Ectodermal cell (in vitro differentiated cells): ENCODE measurements around the gene CRK. TPM values are rescaled to one million over a fixed set of nuclear protein-coding genes. Genes with fewer than 3 reads are reported as not detected.

Source experiments
- H3K27ac ChIP-seq: 2 replicates; pipeline ENCODE4 v1.7.0; 2013; ENCODE audit warnings: mild to moderate bottlenecking, low read depth, low read length; ENCODE audit not compliant: insufficient read depth, poor library complexity, severe bottlenecking
- H3K27me3 ChIP-seq: 2 replicates; pipeline ENCODE4 v1.7.0; 2013; ENCODE audit warnings: mild to moderate bottlenecking, low read length; ENCODE audit not compliant: insufficient read depth, control insufficient read depth, poor library complexity, severe bottlenecking
- H3K36me3 ChIP-seq: one replicate; pipeline ENCODE4 v1.7.0; 2013; ENCODE audit warnings: low read length; ENCODE audit not compliant: control insufficient read depth, insufficient read depth
- H3K4me1 ChIP-seq: one replicate; pipeline ENCODE4 v1.7.0; 2013; ENCODE audit warnings: low read length; ENCODE audit not compliant: control insufficient read depth, insufficient read depth
- H3K4me3 ChIP-seq: 2 replicates; pipeline ENCODE4 v1.7.0; 2013; ENCODE audit warnings: low read depth, low read length, control low read depth; ENCODE audit not compliant: insufficient read depth
- H3K9me3 ChIP-seq: 2 replicates; pipeline ENCODE4 v1.7.0; 2013; ENCODE audit warnings: mild to moderate bottlenecking, low read length, moderate library complexity; ENCODE audit not compliant: control insufficient read depth
- WGBS, 2 experiments: methylation state at CpG; one replicate each; pipeline ENCODE4 v1.1.7; 2013; ENCODE audit warnings: missing lambda C conversion rate in 2 of 2; 5-methylcytosine and 5-hydroxymethylcytosine counted together
- polyA plus RNA-seq, 4 experiments: library from polyadenylated mRNA; stranded (reverse); fragments of 50-300 nt; gene quantifications; one replicate each; pipeline ENCODE4 v1.2.3, GENCODE V29; 2013

CRK gene
- 57.2 TPM for polyA plus RNA-seq (2013, experiment 1 of 4)
- 58.4 TPM for polyA plus RNA-seq (2013, experiment 2 of 4)
- 45.8 TPM for polyA plus RNA-seq (2013, experiment 3 of 4)
- 49.2 TPM for polyA plus RNA-seq (2013, experiment 4 of 4)

DNA sequence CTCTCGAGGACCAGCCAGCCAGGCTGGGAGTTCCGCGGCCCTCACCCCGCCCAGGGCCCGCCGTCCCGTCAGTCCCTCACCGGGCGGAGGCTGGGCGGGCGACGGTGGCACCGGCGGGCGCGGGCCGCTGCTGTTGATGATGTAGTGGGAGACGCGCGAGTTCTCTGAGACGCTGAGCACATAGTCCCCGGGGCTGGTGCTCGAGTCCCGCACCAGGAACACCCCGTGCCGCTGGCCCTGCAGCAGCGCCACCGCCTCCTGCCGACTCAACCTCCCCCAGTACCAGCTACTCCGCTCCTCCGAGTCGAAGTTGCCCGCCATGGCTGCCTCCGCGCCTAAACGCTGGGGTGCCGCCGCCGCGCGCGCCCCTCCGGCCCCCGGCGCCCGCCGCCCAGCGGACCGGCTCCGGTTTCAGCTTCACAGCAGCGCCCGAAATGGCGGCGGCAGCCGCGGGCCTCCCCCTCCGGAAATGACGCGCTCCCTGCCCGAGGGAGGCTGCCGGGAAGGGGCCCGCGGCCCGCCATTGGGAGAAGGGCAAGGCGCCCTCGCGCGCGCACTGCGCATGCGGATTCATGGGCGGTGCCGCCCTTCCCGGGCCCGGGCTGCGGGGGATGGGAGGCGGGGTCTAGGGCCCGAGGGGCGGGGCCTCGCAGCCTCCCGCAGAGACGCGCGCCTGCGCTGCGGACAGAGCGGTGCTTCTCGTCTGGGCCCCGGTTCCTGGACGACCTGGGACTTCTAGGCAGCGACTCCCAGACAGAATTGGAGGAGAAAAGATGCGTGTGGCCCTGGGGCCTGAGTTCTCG, at the start of gene CRK:
Gene CRK, minus strand, starts transcription at position 436 of the 803 bp plus-strand sequence. Its CDS starts 115 bp downstream, at position 321.
- Histone ChIP-seq H3K9me3 (no peaks in the 10 kb centered on the region), H3K27me3 (no peaks in the 10 kb centered on the region), H3K4me3 (peak within 1 kb of the TSS; percentile 99), H3K36me3 (no peaks in the 10 kb centered on the region), H3K27ac (peak within 1 kb of the TSS; percentile 83), H3K4me1 (peaks cover 5% of the 10 kb centered on the region)
- WGBS, 2 experiments, result 1% methylated on average over 93 of the region's 93 CpGs

DNA sequence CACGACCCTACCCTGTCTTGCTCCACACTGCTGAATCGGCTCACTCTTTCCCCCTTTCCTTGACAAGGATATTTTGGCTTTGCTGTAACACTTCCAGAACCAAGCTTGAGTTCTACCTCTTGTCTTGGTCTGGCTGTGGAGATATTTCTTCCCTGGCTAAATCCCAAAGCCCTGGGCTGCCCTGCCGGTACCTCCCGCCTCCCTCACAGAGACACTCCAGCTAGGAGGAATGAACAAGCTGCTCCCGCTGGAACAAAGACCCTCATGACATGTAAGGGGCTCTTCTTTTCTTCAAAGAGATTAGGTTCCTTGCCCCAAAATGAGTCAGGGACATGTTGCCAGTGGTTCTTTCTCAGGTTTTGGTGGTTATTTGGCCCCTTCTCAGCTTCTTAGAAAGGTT, 49.6 kb upstream of the CRK start:
- Histone ChIP-seq H3K4me1 (peaks cover 4% of the 10 kb centered on the region), H3K4me3 (no peak overlapping the region), H3K9me3 (no peaks in the 10 kb centered on the region), H3K27me3 (no peaks in the 10 kb centered on the region), H3K27ac (no peak overlapping the region), H3K36me3 (no peaks in the 10 kb centered on the region)
- 88% methylated on average over 5 of the region's 5 CpGs for WGBS, 2 experiments

DNA sequence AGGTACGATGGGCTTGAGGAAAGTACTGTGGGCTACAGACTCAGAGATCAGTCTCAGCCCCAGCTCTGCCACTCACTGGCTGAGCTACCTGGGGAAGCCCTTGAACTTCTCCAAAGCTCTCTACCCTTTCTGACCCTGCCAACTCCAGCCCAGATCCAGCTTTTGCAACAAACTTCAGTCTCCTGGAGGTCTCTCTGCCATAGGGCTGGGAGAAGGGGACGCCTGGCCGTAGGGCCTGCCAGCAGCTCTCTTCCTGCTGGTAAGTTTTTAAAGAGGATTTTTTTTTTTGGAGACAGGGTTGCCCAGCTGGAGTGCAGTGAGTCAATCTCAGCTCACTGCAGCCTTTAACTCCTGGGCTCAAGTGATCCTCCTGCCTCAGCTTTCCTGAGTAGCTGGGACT, 48.8 kb upstream of the CRK start:
- H3K27me3 ChIP-seq, result no peaks in the 10 kb centered on the region
- H3K4me1 ChIP-seq, result peaks cover 4% of the 10 kb centered on the region
- no peaks in the 10 kb centered on the region for H3K36me3 ChIP-seq
- H3K9me3 ChIP-seq, result no peaks in the 10 kb centered on the region
- H3K4me3 ChIP-seq, result no peak overlapping the region
- whole genome bisulfite sequencing, 2 experiments, result 86 to 94% methylated on average over 3 of the region's 3 CpGs
- no peak overlapping the region for H3K27ac ChIP-seq

DNA sequence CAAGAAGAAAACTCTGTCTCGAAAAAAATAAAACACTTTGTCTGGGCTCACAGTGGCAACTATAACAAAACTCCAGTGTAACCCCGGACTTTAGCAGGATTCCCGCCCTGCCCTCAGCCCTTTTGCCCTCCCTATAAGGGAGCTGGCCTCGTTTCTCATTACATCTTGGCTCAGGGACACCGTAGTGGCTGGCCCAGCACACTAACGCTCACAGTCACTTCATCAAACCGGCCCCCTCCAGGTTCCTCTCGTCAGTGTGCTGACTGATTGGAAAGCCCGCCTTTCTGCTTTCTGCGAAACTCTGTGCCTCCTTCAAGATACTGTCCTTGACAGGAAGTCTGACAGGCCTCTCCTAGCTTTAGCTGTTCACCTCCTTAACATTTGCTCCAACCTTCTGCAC, 47.7 kb upstream of the CRK start:
- no peak overlapping the region for H3K4me3 ChIP-seq
- no peaks in the 10 kb centered on the region for H3K9me3 ChIP-seq
- no peak overlapping the region for H3K27ac ChIP-seq
- H3K36me3 ChIP-seq, result no peaks in the 10 kb centered on the region
- no peaks in the 10 kb centered on the region for H3K27me3 ChIP-seq
- 86 to 87% methylated on average over 10 of the region's 10 CpGs for WGBS, 2 experiments
- H3K4me1 ChIP-seq, result peaks cover 4% of the 10 kb centered on the region

DNA sequence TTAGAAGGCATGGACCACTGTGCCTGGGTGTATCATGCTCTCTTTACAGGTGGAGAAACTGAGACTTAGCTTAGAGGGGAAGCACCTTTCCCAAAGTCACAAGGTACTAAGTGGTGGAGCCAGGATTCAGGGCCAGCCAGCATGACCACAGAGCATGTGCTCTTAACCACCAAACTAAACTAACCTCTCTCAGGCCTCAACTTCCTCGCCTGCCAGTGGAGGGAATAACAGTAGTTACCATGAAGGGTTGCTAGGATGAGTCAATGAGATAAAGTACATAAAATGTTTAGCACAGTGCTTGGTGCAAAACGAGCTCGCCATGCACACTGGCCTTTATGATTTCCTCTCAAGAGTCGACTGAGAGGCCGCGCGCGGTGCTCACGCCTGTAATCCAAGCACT, 42.8 kb upstream of the CRK start:
- no peaks in the 10 kb centered on the region for H3K27me3 ChIP-seq
- no peaks in the 10 kb centered on the region for H3K4me1 ChIP-seq
- no peak overlapping the region for H3K27ac ChIP-seq
- H3K4me3 ChIP-seq, result no peak overlapping the region
- H3K9me3 ChIP-seq, result no peaks in the 10 kb centered on the region
- WGBS, 2 experiments, result 87 to 92% methylated on average over 9 of the region's 9 CpGs
- no peaks in the 10 kb centered on the region for H3K36me3 ChIP-seq

DNA sequence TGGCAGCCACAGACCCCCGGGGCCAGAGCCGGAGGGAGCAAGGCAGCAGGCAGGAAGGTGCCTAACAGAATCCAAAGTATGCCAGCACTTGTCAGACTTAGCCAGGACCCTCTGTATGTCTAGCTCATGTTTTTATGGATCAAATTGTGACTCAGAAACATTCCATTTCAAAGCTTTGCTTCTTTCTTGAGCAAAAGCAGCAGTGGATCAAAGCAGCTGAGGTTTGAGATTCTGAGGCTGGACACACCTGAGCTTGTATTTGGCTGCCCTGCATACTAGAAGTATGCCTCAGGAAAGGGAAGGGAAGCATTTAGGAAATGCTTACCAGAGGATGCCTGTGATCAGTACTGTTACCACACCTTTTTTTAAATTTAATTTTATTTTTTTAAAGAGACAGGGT, 42.2 kb upstream of the CRK start:
- WGBS, 2 experiments, result 88 to 90% methylated on average over 2 of the region's 2 CpGs
- H3K4me1 ChIP-seq, result peaks cover 5% of the 10 kb centered on the region
- no peaks in the 10 kb centered on the region for H3K36me3 ChIP-seq
- H3K27ac ChIP-seq, result no peak overlapping the region
- no peaks in the 10 kb centered on the region for H3K27me3 ChIP-seq
- H3K4me3 ChIP-seq, result no peak overlapping the region
- no peaks in the 10 kb centered on the region for H3K9me3 ChIP-seq

DNA sequence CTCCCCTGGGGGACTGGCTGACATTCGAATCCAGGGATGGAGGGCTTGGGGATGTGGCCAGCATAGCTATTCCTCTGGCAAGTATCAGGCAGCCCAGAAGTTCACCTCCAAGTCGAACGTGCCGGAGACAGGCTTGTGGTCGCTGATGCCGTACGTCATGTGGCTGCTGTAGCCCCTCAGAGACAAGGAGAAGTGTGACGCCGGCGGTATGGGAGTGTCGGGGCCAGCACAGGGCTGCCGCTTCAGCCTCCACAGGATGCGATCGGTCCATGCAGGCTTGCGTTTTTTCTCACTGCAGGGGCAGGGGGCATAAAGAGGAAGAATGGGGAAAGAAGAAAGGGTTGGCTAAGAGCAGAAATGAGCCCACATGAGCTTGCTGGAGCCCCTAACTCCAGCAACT, 41.8 kb upstream of the CRK start:
- no peak overlapping the region for H3K4me3 ChIP-seq
- no peaks in the 10 kb centered on the region for H3K27me3 ChIP-seq
- H3K9me3 ChIP-seq, result no peaks in the 10 kb centered on the region
- H3K27ac ChIP-seq, result no peak overlapping the region
- WGBS, 2 experiments, result 91 to 92% methylated on average over 15 of the region's 15 CpGs
- H3K36me3 ChIP-seq, result no peaks in the 10 kb centered on the region
- peaks cover 9% of the 10 kb centered on the region for H3K4me1 ChIP-seq

DNA sequence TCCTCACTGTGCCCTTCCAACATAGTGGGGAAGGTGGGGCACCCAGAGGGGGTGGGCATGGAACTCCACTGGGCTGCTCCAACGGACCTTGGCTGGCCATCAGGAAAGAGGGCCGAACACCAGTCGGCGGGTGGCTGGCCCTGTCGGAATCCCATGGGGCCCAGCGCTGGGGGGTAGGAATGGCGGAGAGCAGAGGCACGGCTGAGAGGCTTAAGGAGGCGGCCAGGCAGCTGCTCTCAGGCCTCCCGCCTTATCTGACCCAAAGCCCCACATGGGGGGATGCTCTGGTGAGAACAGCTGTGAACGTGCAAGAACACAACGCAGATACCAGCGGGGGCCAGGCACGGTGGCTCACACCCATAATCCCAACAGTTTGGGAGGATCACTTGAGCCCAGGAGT, 40.8 kb upstream of the CRK start:
- H3K4me1 ChIP-seq, result peaks cover 11% of the 10 kb centered on the region
- 94 to 95% methylated on average over 14 of the region's 14 CpGs for WGBS, 2 experiments
- H3K27me3 ChIP-seq, result peaks cover 5% of the 10 kb centered on the region
- H3K4me3 ChIP-seq, result no peak overlapping the region
- H3K36me3 ChIP-seq, result no peaks in the 10 kb centered on the region
- H3K27ac ChIP-seq, result no peak overlapping the region
- H3K9me3 ChIP-seq, result no peaks in the 10 kb centered on the region

DNA sequence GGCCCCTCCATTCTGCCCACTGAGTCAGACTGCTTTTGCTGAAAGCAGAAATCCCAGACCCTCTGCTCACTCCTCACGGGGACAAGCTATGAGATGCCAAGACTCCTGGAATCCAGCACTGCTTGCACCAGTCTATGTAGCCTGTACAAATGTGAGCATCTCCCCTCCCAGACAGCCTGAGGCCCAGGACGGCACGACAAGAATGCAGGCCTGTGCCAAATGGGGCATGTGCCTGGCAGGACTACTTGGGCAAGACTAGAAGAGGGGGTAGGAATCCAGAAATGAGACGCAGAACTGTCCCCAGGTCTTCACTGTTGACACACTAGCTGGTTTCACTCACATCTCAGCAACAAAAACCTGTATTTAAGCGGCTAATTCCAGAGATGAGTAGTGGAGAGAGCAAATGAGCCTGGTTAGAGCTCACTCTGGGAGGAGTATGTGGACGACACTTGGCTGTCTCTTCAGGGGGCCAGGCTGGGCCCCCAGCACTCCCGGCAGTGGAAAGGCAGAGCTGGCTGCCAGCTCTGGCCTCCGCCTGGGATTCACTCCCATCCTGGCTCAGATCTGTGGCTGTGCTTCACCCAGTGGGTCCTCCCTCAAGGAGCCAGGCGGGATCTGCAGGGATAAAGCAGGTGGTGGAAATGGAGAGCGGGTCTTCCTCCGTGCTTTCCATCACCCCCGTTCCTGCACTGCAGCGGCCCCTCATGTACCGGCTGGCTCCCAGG, 39.4 kb upstream of the CRK start:
- Histone ChIP-seq H3K36me3 (no peaks in the 10 kb centered on the region), H3K4me1 (peaks cover 11% of the 10 kb centered on the region), H3K27me3 (peaks cover 7% of the 10 kb centered on the region), H3K27ac (no peak overlapping the region), H3K9me3 (no peaks in the 10 kb centered on the region), H3K4me3 (no peak overlapping the region)
- WGBS, 2 experiments, result 92 to 93% methylated on average over 14 of the region's 14 CpGs

DNA sequence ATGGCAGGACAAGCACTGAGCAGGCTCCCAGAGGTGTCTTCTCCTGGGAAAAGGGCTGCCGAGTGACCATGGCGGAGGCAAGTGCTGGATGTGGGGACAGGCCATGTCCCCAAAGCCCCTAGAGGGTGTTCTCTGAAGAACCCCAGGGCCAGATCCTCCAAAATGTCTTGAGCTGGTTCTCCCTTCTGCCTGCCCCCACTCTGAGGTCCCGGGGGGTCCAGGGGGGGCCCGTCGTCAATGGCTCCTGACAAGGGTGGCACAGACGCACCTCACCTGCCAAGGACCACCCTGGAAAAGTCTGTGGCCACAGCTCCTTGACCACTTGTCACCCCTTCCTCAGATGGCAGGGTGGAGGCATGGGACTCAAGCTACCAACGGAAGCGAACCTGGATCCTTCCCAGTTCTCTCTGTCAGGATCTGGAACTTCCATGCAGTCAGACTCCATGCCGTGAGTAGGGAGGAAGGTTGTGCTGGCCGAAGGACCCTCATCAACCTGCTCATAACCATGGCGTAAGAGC, 38.8 kb upstream of the CRK start:
- no peaks in the 10 kb centered on the region for H3K36me3 ChIP-seq
- 93% methylated on average over 11 of the region's 11 CpGs for WGBS, 2 experiments
- no peaks in the 10 kb centered on the region for H3K9me3 ChIP-seq
- no peak overlapping the region for H3K27ac ChIP-seq
- no peak overlapping the region for H3K4me3 ChIP-seq
- H3K4me1 ChIP-seq, result peaks cover 15% of the 10 kb centered on the region
- peaks cover 7% of the 10 kb centered on the region for H3K27me3 ChIP-seq
